PFSK-1 (cell line): Measurements from ENCODE around the gene LDLRAD4.

Experiments
- FOXP2 ChIP-seq: optimal IDR thresholded peaks from 2 replicates; pipeline ENCODE3; 2011; ENCODE audit warnings: borderline replicate concordance, control low read depth, inconsistent platforms; ENCODE audit not compliant: insufficient read depth; ENCODE audit errors: extremely low read length, extremely low read depth
- POLR2AphosphoS5 ChIP-seq: IDR thresholded peaks from 2 replicates; pipeline ENCODE4 v1.6.1; 2012; ENCODE audit warnings: low read depth, mild to moderate bottlenecking, control low read depth, low read length, moderate library complexity
- SIN3A ChIP-seq: IDR thresholded peaks from 2 replicates; pipeline ENCODE4 v1.6.1; 2012; ENCODE audit warnings: mild to moderate bottlenecking, low read length, moderate library complexity, borderline replicate concordance; ENCODE audit not compliant: insufficient read depth
- TAF1 ChIP-seq: IDR thresholded peaks from 2 replicates; pipeline ENCODE4 v1.6.1; 2012; ENCODE audit warnings: low read length, control low read depth, borderline replicate concordance; ENCODE audit not compliant: insufficient read depth

DNA sequence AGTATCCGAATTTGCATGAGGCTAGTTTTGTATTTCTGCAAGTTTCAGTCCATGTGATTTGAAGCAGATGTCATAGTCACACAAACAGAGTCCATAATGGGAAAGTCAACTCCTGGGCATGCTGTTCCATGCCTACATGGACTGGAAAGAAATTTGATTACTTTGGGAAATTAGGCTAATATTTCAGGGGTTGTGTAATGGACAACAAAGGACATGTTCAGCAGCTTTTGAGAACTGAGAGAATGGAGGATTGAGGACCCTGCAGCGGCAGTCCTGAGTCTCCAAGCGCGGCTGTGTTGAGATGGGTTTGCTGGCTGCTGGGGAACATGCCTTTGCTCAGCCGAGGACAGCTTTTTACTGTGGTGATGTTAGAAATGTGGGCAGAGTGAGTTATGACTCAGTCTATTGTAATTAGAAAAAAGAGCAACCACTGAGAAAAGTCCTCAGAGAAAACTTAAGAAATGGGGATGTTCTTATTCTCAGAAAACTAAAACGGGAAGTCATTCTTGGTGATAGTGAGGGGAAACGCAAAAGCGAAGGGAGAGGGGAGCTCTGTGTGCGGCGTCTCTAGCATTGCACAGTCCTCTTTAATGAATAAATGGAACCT is 358.6 kb downstream of the LDLRAD4 start:
- no peak for TF ChIP-seq POLR2AphosphoS5
- no peak for TF ChIP-seq TAF1
- TF ChIP-seq SIN3A = no peak
- TF ChIP-seq FOXP2 = no peak
